Mammary epithelial cell (primary cell): ENCODE data around the gene BIK.

Experiments
- EZH2 ChIP-seq: IDR thresholded peaks from 2 replicates; pipeline ENCODE4 v1.6.1; 2012; ENCODE audit warnings: low read length, inconsistent platforms, borderline replicate concordance
- TF ChIP-seq, protein P1 (sequence below), 2 donors: IDR thresholded peaks in 1 of 2; conservative IDR thresholded peaks in 1 of 2; 2 replicates each; pipeline ENCODE4 v1.5.1; 2011 to 2012; ENCODE audit warnings: inconsistent platforms in 2 of 2, low read length in 2 of 2, mild to moderate bottlenecking in 2 of 2, control low read depth in 1 of 2, low read depth in 1 of 2; ENCODE audit not compliant: insufficient read depth in 1 of 2; ENCODE audit errors: extremely low read depth in 1 of 2

DNA sequence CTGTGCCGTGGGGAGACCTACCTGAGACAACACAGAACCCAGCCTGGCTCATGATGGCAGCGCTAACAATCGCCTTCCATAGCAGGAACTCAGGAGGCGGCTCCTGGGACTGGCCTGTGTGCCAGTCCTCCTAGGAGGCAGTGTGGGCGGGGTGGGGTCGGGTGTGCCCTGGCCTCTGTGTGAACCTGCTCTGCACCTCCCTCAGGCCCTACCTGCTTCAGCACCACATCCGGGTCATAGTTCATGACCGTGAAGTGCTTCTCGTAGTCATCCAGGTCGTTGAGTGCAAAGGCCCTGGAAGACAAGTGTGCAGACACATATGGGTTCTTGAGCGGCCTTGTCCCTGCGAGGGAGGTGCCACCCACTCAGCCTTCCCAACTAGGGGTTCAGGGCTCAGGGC, 61.1 kb downstream of the BIK start:
- TF ChIP-seq, protein P1, sequence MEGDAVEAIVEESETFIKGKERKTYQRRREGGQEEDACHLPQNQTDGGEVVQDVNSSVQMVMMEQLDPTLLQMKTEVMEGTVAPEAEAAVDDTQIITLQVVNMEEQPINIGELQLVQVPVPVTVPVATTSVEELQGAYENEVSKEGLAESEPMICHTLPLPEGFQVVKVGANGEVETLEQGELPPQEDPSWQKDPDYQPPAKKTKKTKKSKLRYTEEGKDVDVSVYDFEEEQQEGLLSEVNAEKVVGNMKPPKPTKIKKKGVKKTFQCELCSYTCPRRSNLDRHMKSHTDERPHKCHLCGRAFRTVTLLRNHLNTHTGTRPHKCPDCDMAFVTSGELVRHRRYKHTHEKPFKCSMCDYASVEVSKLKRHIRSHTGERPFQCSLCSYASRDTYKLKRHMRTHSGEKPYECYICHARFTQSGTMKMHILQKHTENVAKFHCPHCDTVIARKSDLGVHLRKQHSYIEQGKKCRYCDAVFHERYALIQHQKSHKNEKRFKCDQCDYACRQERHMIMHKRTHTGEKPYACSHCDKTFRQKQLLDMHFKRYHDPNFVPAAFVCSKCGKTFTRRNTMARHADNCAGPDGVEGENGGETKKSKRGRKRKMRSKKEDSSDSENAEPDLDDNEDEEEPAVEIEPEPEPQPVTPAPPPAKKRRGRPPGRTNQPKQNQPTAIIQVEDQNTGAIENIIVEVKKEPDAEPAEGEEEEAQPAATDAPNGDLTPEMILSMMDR (conservative IDR thresholded peaks at IDR 0.05 in 1 of 2, IDR thresholded peaks at IDR 0.05 in 1 of 2; ENCODE audit: extremely low read depth in 1 of 2, insufficient read depth in 1 of 2, low read depth in 1 of 2, low read length in 2 of 2): no peak
- no peak for TF ChIP-seq EZH2
